CD14-positive monocyte (primary cell): ENCODE measurements around the gene FAP. TPM values are rescaled to one million over a fixed set of nuclear protein-coding genes. Genes with fewer than 3 reads are reported as not detected.

Experiments used
- DNase-seq, 3 donors: peaks; one replicate each; pipeline ENCODE4 v3.0.0-alpha.2; 2011 to 2022
- H2AFZ ChIP-seq: 2 replicates; pipeline ENCODE4 v1.6.0; 2012; ENCODE audit warnings: mild to moderate bottlenecking, low read depth, low read length, inconsistent platforms; ENCODE audit not compliant: insufficient read depth, poor library complexity, severe bottlenecking
- H3K27ac ChIP-seq, 2 donors: 1 replicate in 1 of 2; 2 replicates in 1 of 2; pipeline ENCODE4 v1.5.1; 2012 to 2013; ENCODE audit warnings: low read length in 2 of 2, control low read depth in 1 of 2, inconsistent platforms in 1 of 2, low read depth in 1 of 2, mild to moderate bottlenecking in 1 of 2
- H3K27me3 ChIP-seq, 2 donors: one replicate each; pipeline versions ENCODE4 v1.6.0 to v1.6.1; 2011 to 2013; ENCODE audit warnings: low read length in 2 of 2; ENCODE audit not compliant: control insufficient read depth in 2 of 2, insufficient read depth in 2 of 2
- H3K36me3 ChIP-seq, 2 donors: replicated peaks in 1 of 2; 1 replicate in 1 of 2; 2 replicates in 1 of 2; pipeline versions ENCODE4 v1.5.1 to v1.6.1; 2012 to 2013; ENCODE audit warnings: low read length in 2 of 2, control low read depth in 1 of 2, inconsistent platforms in 1 of 2, mild to moderate bottlenecking in 1 of 2; ENCODE audit not compliant: insufficient read depth in 2 of 2, control insufficient read depth in 1 of 2
- H3K4me1 ChIP-seq, 2 donors: 1 replicate in 1 of 2; 2 replicates in 1 of 2; pipeline versions ENCODE4 v1.5.1 to v1.6.1; 2012 to 2013; ENCODE audit warnings: low read length in 2 of 2, control low read depth in 1 of 2, inconsistent platforms in 1 of 2, mild to moderate bottlenecking in 1 of 2, moderate library complexity in 1 of 2; ENCODE audit not compliant: insufficient read depth in 2 of 2, control insufficient read depth in 1 of 2
- H3K4me2 ChIP-seq: replicated peaks from 2 replicates; pipeline ENCODE3; 2012; ENCODE audit warnings: low read length, moderate library complexity, mild to moderate bottlenecking; ENCODE audit not compliant: poor library complexity, severe bottlenecking; ENCODE audit errors: extremely low read depth
- H3K4me3 ChIP-seq, 3 experiments: fragments of 200-600 bp in 1 of 3; sonication (generic) in 1 of 3; replicated peaks in 1 of 3; 1 replicate in 2 of 3; 2 replicates in 1 of 3; pipeline ENCODE4 v1.5.1; 2011 to 2013; ENCODE audit warnings: low read length in 3 of 3, mild to moderate bottlenecking in 3 of 3, control low read depth in 2 of 3, low read depth in 2 of 3, inconsistent platforms in 1 of 3, moderate library complexity in 1 of 3
- H3K79me2 ChIP-seq: 2 replicates; pipeline ENCODE4 v1.6.0; 2012; ENCODE audit warnings: mild to moderate bottlenecking, control low read depth, inconsistent platforms, low read length, moderate library complexity; ENCODE audit not compliant: insufficient read depth
- H3K9ac ChIP-seq: 2 replicates; pipeline ENCODE4 v1.6.0; 2017; ENCODE audit warnings: low read length, mild to moderate bottlenecking; ENCODE audit not compliant: insufficient read depth, poor library complexity, severe bottlenecking
- H3K9me3 ChIP-seq, 2 donors: replicated peaks in 1 of 2; 1 replicate in 1 of 2; 2 replicates in 1 of 2; pipeline versions ENCODE4 v1.5.1 to v1.6.1; 2012 to 2013; ENCODE audit warnings: low read length in 2 of 2, control low read depth in 1 of 2; ENCODE audit not compliant: control insufficient read depth in 1 of 2, insufficient read depth in 1 of 2
- H4K20me1 ChIP-seq: 2 replicates; pipeline ENCODE4 v1.6.0; 2012; ENCODE audit warnings: mild to moderate bottlenecking, low read length, control low read depth, moderate library complexity; ENCODE audit not compliant: insufficient read depth
- H3K27ac Mint-ChIP-seq, 7 donors: one replicate each; pipeline ENCODE4 v1.8.0; 2020; ENCODE audit warnings: mild to moderate bottlenecking in 7 of 7, mixed read lengths in 7 of 7, moderate library complexity in 6 of 7, inconsistent platforms in 2 of 7
- H3K27me3 Mint-ChIP-seq, 3 donors: one replicate each; pipeline ENCODE4 v1.8.0; 2021 to 2022; ENCODE audit warnings: low read depth in 3 of 3, mild to moderate bottlenecking in 3 of 3, mixed read lengths in 3 of 3, moderate library complexity in 3 of 3, inconsistent platforms in 1 of 3
- H3K36me3 Mint-ChIP-seq, 2 donors: one replicate each; pipeline ENCODE4 v1.8.0; 2020; ENCODE audit warnings: mixed read lengths in 2 of 2, inconsistent platforms in 1 of 2, mild to moderate bottlenecking in 1 of 2
- H3K4me1 Mint-ChIP-seq: one replicate; pipeline ENCODE4 v1.8.0; 2020; ENCODE audit warnings: mild to moderate bottlenecking, mixed read lengths
- H3K4me3 Mint-ChIP-seq, 2 donors: one replicate each; pipeline ENCODE4 v1.8.0; 2020; ENCODE audit warnings: mild to moderate bottlenecking in 2 of 2, mixed read lengths in 2 of 2, moderate library complexity in 1 of 2
- H3K9me3 Mint-ChIP-seq, 7 donors: one replicate each; pipeline ENCODE4 v1.8.0; 2020 to 2022; ENCODE audit warnings: mixed read lengths in 7 of 7, mild to moderate bottlenecking in 6 of 7, moderate library complexity in 6 of 7, inconsistent platforms in 2 of 7
- CTCF ChIP-seq: fragments of 200-600 bp; IDR thresholded peaks from one replicate; pipeline ENCODE4 v1.8.0; 2022; ENCODE audit warnings: antibody characterized with exemption, mild to moderate bottlenecking
- WGBS: methylation state at CpG from one replicate; pipeline ENCODE4 v1.1.5; 2013; ENCODE audit warnings: missing lambda C conversion rate; ENCODE audit not compliant: insufficient coverage; 5-methylcytosine and 5-hydroxymethylcytosine counted together
- intact Hi-C, 2 donors: fragments of 100-400 bp; cut with micrococcal nuclease; formaldehyde crosslinking; loops; one replicate each; pipeline versions ENCODE4 v1.15.0 to v1.15.1; 2023
- polyA plus RNA-seq, 3 donors: library from polyadenylated mRNA; depleted of rRNA in 1 of 3; unstranded in 2 of 3; stranded (reverse) in 1 of 3; fragments of 300-500 nt in 2 of 3; fragments of >200 nt in 1 of 3; fragmentation: Illumina TruSeq in 2 of 3; gene quantifications; 1 replicate in 2 of 3; 2 replicates in 1 of 3; pipeline ENCODE4 v1.2.3, GENCODE V29; 2012 to 2021

The FAP gene
- polyA plus RNA-seq, 3 donors = not detected

DNA sequence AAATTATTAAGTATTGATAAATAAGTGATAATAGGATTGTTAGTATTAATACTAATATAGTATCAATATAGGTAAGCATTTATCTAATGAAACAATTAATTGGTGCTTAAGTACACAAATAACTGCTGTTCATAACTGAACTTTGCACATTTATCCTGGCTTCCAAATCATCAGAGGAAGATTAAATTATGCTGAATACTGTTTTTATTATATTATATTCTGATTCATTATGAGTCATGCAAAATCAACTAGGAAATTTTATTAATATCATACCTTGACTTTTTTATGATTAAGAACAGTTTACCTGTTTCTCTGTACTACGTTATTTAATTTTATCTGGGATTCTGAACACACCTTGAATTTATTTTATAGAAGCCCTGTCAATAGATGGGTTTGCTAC, 42.6 kb downstream of the FAP start:
- H3K27ac ChIP-seq = no peak overlapping the region
- H2AFZ ChIP-seq = no peak overlapping the region
- Mint-ChIP-seq H3K4me1 (no peaks in the 10 kb centered on the region), H3K4me3 (no peak overlapping the region), H3K27me3 (no peaks in the 10 kb centered on the region), H3K27ac (no peak overlapping the region), H3K9me3 (peaks cover 0 to 2% (median 0%) of the 10 kb centered on the region in 7 donors), H3K36me3 (no peaks in the 10 kb centered on the region)
- intact Hi-C loops = no loop called here
- H3K36me3 ChIP-seq = no peaks in the 10 kb centered on the region
- H3K9ac ChIP-seq = no peak overlapping the region
- DNase-seq = no peak
- no peaks in the 10 kb centered on the region for H3K27me3 ChIP-seq
- no peaks in the 10 kb centered on the region for H3K4me1 ChIP-seq
- no peak for TF ChIP-seq CTCF
- H3K79me2 ChIP-seq = no peaks in the 10 kb centered on the region
- H4K20me1 ChIP-seq = no peaks in the 10 kb centered on the region
- no CpG with 5 or more reads among the region's 1 CpG for WGBS
- no peak overlapping the region for H3K4me3 ChIP-seq
- no peaks in the 10 kb centered on the region for H3K9me3 ChIP-seq
- H3K4me2 ChIP-seq = no peak overlapping the region

DNA sequence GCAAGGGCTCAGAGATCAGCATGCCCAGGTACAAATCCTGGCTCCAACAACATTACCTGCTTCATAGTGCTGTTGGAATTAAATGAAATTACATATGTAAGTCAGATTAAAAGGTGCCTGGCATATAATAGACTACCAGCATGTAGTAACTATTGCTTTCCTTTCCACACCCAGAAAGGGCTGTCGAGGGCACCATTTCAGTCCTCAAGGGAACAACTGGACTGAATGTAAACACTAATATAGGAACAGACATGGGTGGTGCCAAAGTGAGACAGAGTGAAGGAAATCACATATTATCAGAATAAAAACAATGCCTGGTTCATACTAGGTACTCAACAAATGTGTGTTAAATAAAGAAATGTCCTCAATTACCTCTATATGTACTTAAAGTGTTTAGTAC, 43.3 kb downstream of the FAP start:
- WGBS = no CpG with 5 or more reads among the region's 1 CpG
- Histone ChIP-seq H3K27me3 (no peaks in the 10 kb centered on the region), H3K36me3 (no peaks in the 10 kb centered on the region), H3K4me2 (no peak overlapping the region), H3K27ac (no peak overlapping the region), H3K4me1 (no peaks in the 10 kb centered on the region), H3K79me2 (no peaks in the 10 kb centered on the region), H3K9me3 (no peaks in the 10 kb centered on the region), H4K20me1 (no peaks in the 10 kb centered on the region), H2AFZ (no peak overlapping the region), H3K9ac (no peak overlapping the region), H3K4me3 (no peak overlapping the region)
- no peak for TF ChIP-seq CTCF
- intact Hi-C loops = no loop called here
- Mint-ChIP-seq H3K4me3 (no peak overlapping the region), H3K9me3 (peaks cover 0 to 2% (median 0%) of the 10 kb centered on the region in 7 donors), H3K36me3 (no peaks in the 10 kb centered on the region), H3K4me1 (no peaks in the 10 kb centered on the region), H3K27me3 (peaks cover 0 to 2% (median 0%) of the 10 kb centered on the region in 3 donors), H3K27ac (no peak overlapping the region)
- no peak for DNase-seq
